H1 (cell line): ENCODE data around the gene FHAD1. TPM values are rescaled to one million over a fixed set of nuclear protein-coding genes. Genes with fewer than 3 reads are reported as not detected.

Experiments used
- CTCF ChIA-PET: fragments of 300-600 bp; sonication (Branson Sonifier 250); formaldehyde crosslinking; loops from one replicate; lab custom pipeline; 2021; ENCODE audit not compliant: partially characterized antibody; lab: Charles Lee
- POLR2A ChIA-PET: fragments of 300-600 bp; sonication (Branson Sonifier 250); formaldehyde crosslinking; loops from one replicate; lab custom pipeline; 2021; ENCODE audit warnings: inconsistent platforms; ENCODE audit not compliant: partially characterized antibody; lab: Charles Lee
- DNase-seq, 2 experiments: peaks; one replicate each; pipeline versions ENCODE4 v3.0.0 to v3.0.0-alpha.2; 2010 to 2022; ENCODE audit warnings: low spot score in 2 of 2, low read depth in 1 of 2, mixed read lengths in 1 of 2
- FAIRE-seq: peaks from 2 replicates; lab custom pipeline; 2011; peaks lifted over from hg19 to GRCh38; lab: Jason Lieb, UNC
- H2AFZ ChIP-seq: 2 replicates; pipeline ENCODE4 v1.8.1; 2012; ENCODE audit warnings: low read length, inconsistent platforms
- H2AK5ac ChIP-seq: 2 replicates; pipeline ENCODE4 v1.6.1; 2013; ENCODE audit warnings: low read depth, low read length
- H2BK120ac ChIP-seq: replicated peaks from 2 replicates; pipeline ENCODE3; 2013; ENCODE audit warnings: low read depth, low read length, inconsistent platforms
- H2BK12ac ChIP-seq: 2 replicates; pipeline ENCODE4 v1.6.1; 2013; ENCODE audit warnings: low read depth, low read length
- H2BK15ac ChIP-seq: 2 replicates; pipeline ENCODE4 v1.6.1; 2013; ENCODE audit warnings: low read length
- H2BK20ac ChIP-seq: 2 replicates; pipeline ENCODE4 v1.6.1; 2013; ENCODE audit warnings: low read length
- H2BK5ac ChIP-seq: 2 replicates; pipeline ENCODE4 v1.6.1; 2013; ENCODE audit warnings: low read depth, low read length
- H3K14ac ChIP-seq: 2 replicates; pipeline ENCODE4 v1.6.1; 2013; ENCODE audit warnings: inconsistent platforms; ENCODE audit not compliant: insufficient read length
- H3K18ac ChIP-seq: 2 replicates; pipeline ENCODE4 v1.6.1; 2013; ENCODE audit warnings: low read length; ENCODE audit errors: extremely low read depth
- H3K23ac ChIP-seq: 2 replicates; pipeline ENCODE4 v1.6.1; 2013; ENCODE audit warnings: inconsistent platforms; ENCODE audit not compliant: insufficient read length
- H3K23me2 ChIP-seq: 2 replicates; pipeline ENCODE4 v1.6.1; 2013; ENCODE audit warnings: low read depth, low read length
- H3K27ac ChIP-seq: 2 replicates; pipeline ENCODE4 v1.6.1; 2011; ENCODE audit warnings: low read depth, low read length, inconsistent platforms
- H3K27me3 ChIP-seq, 4 experiments: replicated peaks in 1 of 4; 1 replicate in 1 of 4; 2 replicates in 3 of 4; pipeline versions ENCODE4 v1.6.1 to v1.8.1; 2011 to 2013; ENCODE audit warnings: low read length in 3 of 4, mild to moderate bottlenecking in 3 of 4, inconsistent platforms in 2 of 4, mixed read lengths in 2 of 4, moderate library complexity in 1 of 4; ENCODE audit not compliant: control insufficient read depth in 3 of 4, insufficient read depth in 3 of 4; ENCODE audit errors: extremely low read depth in 1 of 4
- H3K36me3 ChIP-seq, 4 experiments: 2 replicates each; pipeline versions ENCODE4 v1.6.1 to v1.8.1; 2011 to 2013; ENCODE audit warnings: mild to moderate bottlenecking in 4 of 4, low read length in 3 of 4, moderate library complexity in 2 of 4, control low read depth in 1 of 4, inconsistent platforms in 1 of 4; ENCODE audit not compliant: insufficient read depth in 4 of 4, control insufficient read depth in 2 of 4
- H3K4ac ChIP-seq: replicated peaks from 2 replicates; pipeline ENCODE3; 2013; ENCODE audit warnings: low read length, low read depth, mixed read lengths, inconsistent platforms; ENCODE audit not compliant: insufficient read length
- H3K4me1 ChIP-seq, 4 experiments: replicated peaks in 1 of 4; 1 replicate in 1 of 4; 2 replicates in 3 of 4; pipeline versions ENCODE4 v1.6.1 to v1.8.1; 2011 to 2013; ENCODE audit warnings: low read length in 3 of 4, inconsistent platforms in 2 of 4, mixed read lengths in 1 of 4; ENCODE audit not compliant: insufficient read depth in 4 of 4, control insufficient read depth in 3 of 4
- H3K4me2 ChIP-seq, 2 experiments: 2 replicates each; pipeline versions ENCODE4 v1.6.1 to v1.8.1; 2011 to 2013; ENCODE audit warnings: low read depth in 2 of 2, low read length in 2 of 2, control low read depth in 1 of 2, inconsistent platforms in 1 of 2, mild to moderate bottlenecking in 1 of 2; ENCODE audit not compliant: insufficient read depth in 1 of 2
- H3K4me3 ChIP-seq, 4 experiments: fragments of 200-600, 300-600 bp in 1 of 4; sonication (generic), shearing (Covaris generic), sonication (Bioruptor Twin) in 1 of 4; 2 replicates each; pipeline versions ENCODE4 v1.5.1 to v1.8.1; 2011 to 2016; ENCODE audit warnings: low read length in 4 of 4, low read depth in 3 of 4, control low read depth in 2 of 4, inconsistent platforms in 2 of 4, mild to moderate bottlenecking in 2 of 4, mixed read lengths in 1 of 4, moderate library complexity in 1 of 4; ENCODE audit not compliant: insufficient read depth in 2 of 4; ENCODE audit errors: extremely low read depth in 1 of 4
- H3K56ac ChIP-seq: replicated peaks from 2 replicates; pipeline ENCODE3; 2013; ENCODE audit warnings: low read depth, mild to moderate bottlenecking, mixed read lengths, low read length, inconsistent platforms; ENCODE audit not compliant: insufficient read length
- H3K79me1 ChIP-seq: 2 replicates; pipeline ENCODE4 v1.6.1; 2013; ENCODE audit warnings: low read depth, low read length, control low read depth
- H3K79me2 ChIP-seq, 2 experiments: 2 replicates each; pipeline versions ENCODE4 v1.6.1 to v1.8.1; 2012 to 2013; ENCODE audit warnings: low read length in 2 of 2, mild to moderate bottlenecking in 2 of 2, inconsistent platforms in 1 of 2; ENCODE audit not compliant: insufficient read depth in 2 of 2, control insufficient read depth in 1 of 2
- H3K9ac ChIP-seq, 4 experiments: replicated peaks in 1 of 4; 1 replicate in 1 of 4; 2 replicates in 3 of 4; pipeline versions ENCODE4 v1.6.1 to v1.8.1; 2011 to 2013; ENCODE audit warnings: low read depth in 3 of 4, low read length in 3 of 4, control low read depth in 2 of 4, mild to moderate bottlenecking in 2 of 4, moderate library complexity in 2 of 4, inconsistent platforms in 1 of 4; ENCODE audit errors: extremely low read depth in 1 of 4
- H3K9me3 ChIP-seq, 2 experiments: 2 replicates each; pipeline versions ENCODE4 v1.6.1 to v1.8.1; 2012 to 2013; ENCODE audit warnings: mild to moderate bottlenecking in 2 of 2, moderate library complexity in 2 of 2, control low read depth in 1 of 2, inconsistent platforms in 1 of 2, low read depth in 1 of 2, low read length in 1 of 2, mixed read lengths in 1 of 2; ENCODE audit not compliant: insufficient read depth in 2 of 2
- H4K20me1 ChIP-seq, 2 experiments: replicated peaks in 1 of 2; 2 replicates each; pipeline versions ENCODE3 to v1.8.1; 2011 to 2013; ENCODE audit warnings: inconsistent platforms in 2 of 2, low read length in 2 of 2, mild to moderate bottlenecking in 1 of 2; ENCODE audit not compliant: insufficient read depth in 2 of 2, control insufficient read depth in 1 of 2
- H4K5ac ChIP-seq: 2 replicates; pipeline ENCODE4 v1.6.1; 2013; ENCODE audit warnings: low read length, low read depth, mixed read lengths, inconsistent platforms; ENCODE audit not compliant: insufficient read length
- H4K8ac ChIP-seq: 2 replicates; pipeline ENCODE4 v1.8.0; 2013; ENCODE audit warnings: mild to moderate bottlenecking, moderate library complexity, low read length, inconsistent platforms; ENCODE audit not compliant: insufficient read depth; ENCODE audit errors: extremely low read depth
- H4K91ac ChIP-seq: replicated peaks from 2 replicates; pipeline ENCODE3; 2013; ENCODE audit warnings: low read length, mixed read lengths, inconsistent platforms; ENCODE audit not compliant: insufficient read length
- WGBS, 2 experiments: shearing (Covaris generic) in 1 of 2; methylation state at CpG; one replicate each; pipeline versions ENCODE4 v1.1.6 to v1.1.7; 2013 to 2015; ENCODE audit warnings: low lambda C conversion rate in 2 of 2, mixed read lengths in 2 of 2, inconsistent platforms in 1 of 2, low coverage in 1 of 2, missing lambda C conversion rate in 1 of 2; ENCODE audit not compliant: insufficient replicate concordance in 2 of 2, insufficient coverage in 1 of 2, insufficient read length in 1 of 2; ENCODE audit errors: extremely low coverage in 1 of 2, missing lambda C conversion rate in 1 of 2; 5-methylcytosine and 5-hydroxymethylcytosine counted together
- polyA plus RNA-seq, 7 experiments: library from polyadenylated mRNA; depleted of rRNA in 3 of 7; stranded (reverse) in 5 of 7; unstranded in 2 of 7; fragments of >200 nt in 5 of 7; fragments of 200-250 nt in 2 of 7; gene quantifications; 1 replicate in 5 of 7; 2 replicates in 1 of 7; 4 replicates in 1 of 7; pipeline versions ENCODE4 v1.2.1 to v1.2.3, GENCODE V29; 2011 to 2013; ENCODE audit warnings: missing spikeins in 2 of 7, mixed read lengths in 2 of 7
- total RNA-seq: library from RNA; stranded (reverse); fragmentation: NEBNext Ultra II Directional; extraction: Animal tissue kit (Norgen Biotek cat#: 25700); gene quantifications from 2 replicates; pipeline ENCODE4 v1.2.1, GENCODE V29; 2021

The FHAD1 gene
- total and polyA plus RNA-seq, 2 of the 8 experiments (the other 6 are each of a cell fraction or from before 2014, with no cell fraction given): 0.39 to 0.69 TPM

DNA sequence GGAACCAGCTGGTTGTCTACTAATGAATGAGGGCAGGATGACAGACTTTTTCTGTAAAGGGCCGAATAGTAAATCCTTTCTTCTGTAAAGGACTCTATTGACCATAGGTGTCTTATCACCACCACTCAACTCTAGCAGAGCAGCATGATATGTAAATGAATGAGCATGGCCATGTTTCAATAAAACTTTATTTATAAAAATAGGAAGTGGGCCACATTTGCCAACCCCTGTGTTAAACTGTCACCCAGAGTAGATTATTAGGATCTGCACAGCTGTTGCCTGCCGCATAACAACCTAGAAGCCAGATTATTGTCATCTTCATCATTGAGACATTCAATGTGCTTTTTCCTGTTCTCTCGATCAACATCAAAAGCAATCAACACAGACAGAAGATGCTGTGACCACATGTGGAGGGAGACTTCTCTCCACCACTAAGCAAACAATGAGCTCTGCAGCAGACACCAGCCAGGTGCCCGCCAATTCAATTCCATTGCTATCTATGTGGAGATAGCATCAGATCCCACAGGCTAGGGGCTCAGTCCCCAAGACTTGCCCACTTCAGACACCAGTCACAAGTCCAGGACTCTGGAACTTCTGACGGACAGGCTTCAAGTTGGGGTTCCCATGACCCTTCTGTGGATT, 155.9 kb downstream of the FHAD1 start:
- ChIA-PET POLR2A (interaction anchor here (1.4 kb wide), 1 partner anchor 12 kb away, joined by 3 read pairs; no protein-coding TSS in a partner anchor), CTCF (interaction anchor here (1.0 to 3.8 kb wide), 6 partner anchors 9 to 275 kb away, joined by 3 to 11 read pairs (median 4); no protein-coding TSS in a partner anchor)
- H3K4ac ChIP-seq: no peak overlapping the region
- no peak overlapping the region for H3K27ac ChIP-seq
- no peak overlapping the region for H3K4me3 ChIP-seq
- H3K4me2 ChIP-seq: no peak overlapping the region
- H3K9ac ChIP-seq: no peak overlapping the region
- no peaks in the 10 kb centered on the region for H3K79me1 ChIP-seq
- H3K23ac ChIP-seq: no peak overlapping the region
- H4K5ac ChIP-seq: no peak overlapping the region
- 96% methylated on average over 5 of the region's 5 CpGs; no CpG with 5 or more reads in 1 of the 2 experiments for WGBS, 2 experiments
- no peak overlapping the region for H2BK12ac ChIP-seq
- peaks cover 0 to 9% of the 10 kb centered on the region in 2 experiments; a peak in 2 of 4 replicates for H3K9me3 ChIP-seq
- no peak overlapping the region for H2AK5ac ChIP-seq
- H3K23me2 ChIP-seq: no peaks in the 10 kb centered on the region
- H3K4me1 ChIP-seq: no peaks in the 10 kb centered on the region
- no peak for FAIRE-seq
- H2BK15ac ChIP-seq: no peak overlapping the region
- H2BK20ac ChIP-seq: no peak overlapping the region
- H3K27me3 ChIP-seq: no peaks in the 10 kb centered on the region; a peak in 2 of 7 replicates
- H3K14ac ChIP-seq: no peak overlapping the region
- no peaks in the 10 kb centered on the region for H4K20me1 ChIP-seq
- no peak overlapping the region for H3K18ac ChIP-seq
- no peaks in the 10 kb centered on the region for H3K79me2 ChIP-seq
- no peak for DNase-seq
- no peak overlapping the region for H2BK5ac ChIP-seq
- H4K8ac ChIP-seq: no peak overlapping the region
- H2AFZ ChIP-seq: no peak overlapping the region
- H2BK120ac ChIP-seq: no peak overlapping the region
- H4K91ac ChIP-seq: no peak overlapping the region
- no peaks in the 10 kb centered on the region for H3K36me3 ChIP-seq
- no peak overlapping the region for H3K56ac ChIP-seq
